ENCODE measurements around the gene FNDC10.

FNDC10 gene

DNA sequence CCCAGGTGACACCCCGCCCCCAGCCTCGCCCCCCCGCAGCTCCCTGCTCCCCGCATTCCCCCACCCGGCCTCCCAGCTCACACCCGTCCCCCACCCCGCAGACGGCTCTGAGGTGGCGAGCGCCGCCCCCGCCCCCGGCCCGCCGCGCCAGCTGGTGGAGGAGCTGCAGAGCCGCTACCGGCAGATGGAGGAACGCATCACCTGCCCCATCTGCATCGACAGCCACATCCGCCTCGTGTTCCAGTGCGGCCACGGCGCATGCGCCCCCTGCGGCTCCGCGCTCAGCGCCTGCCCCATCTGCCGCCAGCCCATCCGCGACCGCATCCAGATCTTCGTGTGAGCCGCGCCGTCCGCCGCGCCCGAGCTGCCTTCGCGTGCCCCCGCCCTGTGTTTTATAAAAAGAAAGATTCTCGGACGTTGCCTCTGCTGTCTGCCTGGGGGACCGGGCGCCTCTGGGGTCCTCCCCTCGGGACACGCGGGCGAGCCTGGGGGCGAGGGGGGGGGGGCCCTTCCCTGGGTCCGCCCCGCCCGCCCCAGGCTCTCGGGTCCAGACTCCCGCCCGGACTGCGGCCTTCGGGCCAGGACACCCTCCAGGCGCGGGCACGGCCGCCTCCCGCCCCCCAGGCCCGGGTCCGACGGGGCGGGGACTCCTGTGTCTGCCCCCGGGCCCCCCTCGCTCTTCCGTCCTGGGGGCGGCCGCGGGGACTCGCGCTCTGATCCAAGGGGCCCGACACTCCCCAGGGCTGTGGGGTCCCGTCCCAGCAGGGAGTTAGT, 30.4 kb upstream of the FNDC10 start:
- Histone ChIP-seq H3K4me1 (no peaks in the 10 kb centered on the region), H2AFZ (no peak overlapping the region), H3K4me3 (ENCODE audit: low read depth, low read length) (peak overlapping the region; percentile 16), H3K27ac (no peak overlapping the region), H3K9me3 (ENCODE audit: control insufficient read depth, low read length) (no peaks in the 10 kb centered on the region), H3K36me3 (ENCODE audit: control insufficient read depth, insufficient read depth, low read length) (no peaks in the 10 kb centered on the region), H3K9ac (no peak overlapping the region), H3K79me2 (no peaks in the 10 kb centered on the region), H3K4me2 (ENCODE audit: low read length) (no peak overlapping the region), H3K27me3 (ENCODE audit: control insufficient read depth, insufficient read depth, low read length) (no peaks in the 10 kb centered on the region)
- TF ChIP-seq, protein P1, sequence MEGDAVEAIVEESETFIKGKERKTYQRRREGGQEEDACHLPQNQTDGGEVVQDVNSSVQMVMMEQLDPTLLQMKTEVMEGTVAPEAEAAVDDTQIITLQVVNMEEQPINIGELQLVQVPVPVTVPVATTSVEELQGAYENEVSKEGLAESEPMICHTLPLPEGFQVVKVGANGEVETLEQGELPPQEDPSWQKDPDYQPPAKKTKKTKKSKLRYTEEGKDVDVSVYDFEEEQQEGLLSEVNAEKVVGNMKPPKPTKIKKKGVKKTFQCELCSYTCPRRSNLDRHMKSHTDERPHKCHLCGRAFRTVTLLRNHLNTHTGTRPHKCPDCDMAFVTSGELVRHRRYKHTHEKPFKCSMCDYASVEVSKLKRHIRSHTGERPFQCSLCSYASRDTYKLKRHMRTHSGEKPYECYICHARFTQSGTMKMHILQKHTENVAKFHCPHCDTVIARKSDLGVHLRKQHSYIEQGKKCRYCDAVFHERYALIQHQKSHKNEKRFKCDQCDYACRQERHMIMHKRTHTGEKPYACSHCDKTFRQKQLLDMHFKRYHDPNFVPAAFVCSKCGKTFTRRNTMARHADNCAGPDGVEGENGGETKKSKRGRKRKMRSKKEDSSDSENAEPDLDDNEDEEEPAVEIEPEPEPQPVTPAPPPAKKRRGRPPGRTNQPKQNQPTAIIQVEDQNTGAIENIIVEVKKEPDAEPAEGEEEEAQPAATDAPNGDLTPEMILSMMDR (IDR thresholded peaks at IDR 0.05): no peak

DNA sequence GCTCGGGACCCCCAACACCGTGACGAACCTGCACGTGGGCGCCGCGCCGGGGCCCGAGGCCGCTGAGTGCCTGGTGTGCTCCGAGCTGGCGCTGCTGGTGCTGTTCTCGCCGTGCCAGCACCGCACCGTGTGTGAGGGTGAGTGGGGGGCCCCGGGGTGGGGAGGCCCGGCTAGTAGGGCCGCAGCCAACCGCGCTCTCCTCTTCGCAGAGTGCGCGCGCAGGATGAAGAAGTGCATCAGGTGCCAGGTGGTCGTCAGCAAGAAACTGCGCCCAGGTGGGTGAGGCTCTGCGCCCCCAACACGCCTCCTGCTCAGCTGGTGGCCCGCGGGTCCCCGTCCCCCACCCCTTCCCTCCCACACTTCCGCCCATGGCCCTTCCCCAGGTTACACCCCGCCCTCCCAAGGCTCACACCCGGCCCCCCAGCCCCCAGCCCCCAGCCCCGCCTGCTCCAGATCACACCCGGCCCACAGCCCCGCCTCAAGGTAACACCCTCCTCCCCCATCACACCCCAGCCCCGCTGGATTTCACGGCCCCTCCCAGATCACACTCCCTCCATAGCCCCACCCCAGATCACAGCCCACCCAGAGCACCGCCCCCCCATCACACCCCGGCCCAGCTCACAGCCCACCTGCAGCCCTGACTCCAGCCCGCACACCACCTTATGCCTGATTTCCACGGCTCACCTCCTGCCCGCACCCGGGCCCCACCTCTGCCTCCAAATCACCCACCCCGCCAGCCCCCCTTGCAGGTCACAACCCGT, 29.7 kb upstream of the FNDC10 start:
- TF ChIP-seq, protein P1 (IDR thresholded peaks at IDR 0.05): no peak
- Histone ChIP-seq H3K4me2 (ENCODE audit: low read length) (no peak overlapping the region), H2AFZ (no peak overlapping the region), H3K36me3 (ENCODE audit: control insufficient read depth, insufficient read depth, low read length) (no peaks in the 10 kb centered on the region), H3K27me3 (ENCODE audit: control insufficient read depth, insufficient read depth, low read length) (no peaks in the 10 kb centered on the region), H3K79me2 (no peaks in the 10 kb centered on the region), H3K9ac (no peak overlapping the region), H3K4me1 (no peaks in the 10 kb centered on the region), H3K9me3 (ENCODE audit: control insufficient read depth, low read length) (no peaks in the 10 kb centered on the region), H3K4me3 (ENCODE audit: low read depth, low read length) (no peak overlapping the region), H3K27ac (no peak overlapping the region)

DNA sequence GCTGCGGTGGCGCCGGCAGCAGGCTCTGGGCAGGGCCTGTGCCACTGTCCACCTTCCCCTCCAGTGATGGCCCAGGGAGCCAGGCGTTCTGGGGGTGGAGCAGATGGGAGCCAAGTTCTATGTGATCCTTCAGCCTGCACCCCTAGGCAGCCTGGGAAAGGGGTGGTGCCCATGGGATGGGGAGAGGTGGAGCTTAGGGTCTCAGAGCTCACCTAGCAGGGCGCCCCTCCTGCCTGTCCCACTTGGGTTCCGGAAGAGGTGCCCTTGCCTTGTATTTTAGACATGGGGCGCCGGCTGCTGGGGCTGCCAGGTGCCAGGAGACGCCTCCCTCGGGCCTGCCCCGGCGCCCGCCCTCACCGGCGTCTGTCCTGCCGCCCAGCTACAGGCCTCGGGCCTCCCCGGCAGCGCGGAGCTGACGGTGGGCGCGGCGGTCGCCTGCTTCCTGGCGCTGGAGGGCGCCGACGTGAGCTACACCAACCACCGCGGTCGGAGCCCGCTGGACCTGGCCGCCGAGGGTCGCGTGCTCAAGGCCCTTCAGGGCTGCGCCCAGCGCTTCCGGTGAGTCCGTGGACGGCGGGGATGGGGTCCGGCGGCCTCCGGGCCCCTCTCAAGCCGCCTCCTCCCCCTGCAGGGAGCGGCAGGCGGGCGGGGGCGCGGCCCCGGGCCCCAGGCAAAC, 29.0 kb upstream of the FNDC10 start:
- H3K9me3 ChIP-seq (ENCODE audit: control insufficient read depth, low read length): no peaks in the 10 kb centered on the region
- H3K4me1 ChIP-seq: no peaks in the 10 kb centered on the region
- no peaks in the 10 kb centered on the region for H3K36me3 ChIP-seq (ENCODE audit: control insufficient read depth, insufficient read depth, low read length)
- no peaks in the 10 kb centered on the region for H3K79me2 ChIP-seq
- TF ChIP-seq, protein P1 (IDR thresholded peaks at IDR 0.05): no peak
- H3K4me3 ChIP-seq (ENCODE audit: low read depth, low read length): no peak overlapping the region
- H3K27me3 ChIP-seq (ENCODE audit: control insufficient read depth, insufficient read depth, low read length): no peaks in the 10 kb centered on the region
- H3K9ac ChIP-seq: no peak overlapping the region
- no peak overlapping the region for H2AFZ ChIP-seq
- no peak overlapping the region for H3K27ac ChIP-seq
- no peak overlapping the region for H3K4me2 ChIP-seq (ENCODE audit: low read length)

DNA sequence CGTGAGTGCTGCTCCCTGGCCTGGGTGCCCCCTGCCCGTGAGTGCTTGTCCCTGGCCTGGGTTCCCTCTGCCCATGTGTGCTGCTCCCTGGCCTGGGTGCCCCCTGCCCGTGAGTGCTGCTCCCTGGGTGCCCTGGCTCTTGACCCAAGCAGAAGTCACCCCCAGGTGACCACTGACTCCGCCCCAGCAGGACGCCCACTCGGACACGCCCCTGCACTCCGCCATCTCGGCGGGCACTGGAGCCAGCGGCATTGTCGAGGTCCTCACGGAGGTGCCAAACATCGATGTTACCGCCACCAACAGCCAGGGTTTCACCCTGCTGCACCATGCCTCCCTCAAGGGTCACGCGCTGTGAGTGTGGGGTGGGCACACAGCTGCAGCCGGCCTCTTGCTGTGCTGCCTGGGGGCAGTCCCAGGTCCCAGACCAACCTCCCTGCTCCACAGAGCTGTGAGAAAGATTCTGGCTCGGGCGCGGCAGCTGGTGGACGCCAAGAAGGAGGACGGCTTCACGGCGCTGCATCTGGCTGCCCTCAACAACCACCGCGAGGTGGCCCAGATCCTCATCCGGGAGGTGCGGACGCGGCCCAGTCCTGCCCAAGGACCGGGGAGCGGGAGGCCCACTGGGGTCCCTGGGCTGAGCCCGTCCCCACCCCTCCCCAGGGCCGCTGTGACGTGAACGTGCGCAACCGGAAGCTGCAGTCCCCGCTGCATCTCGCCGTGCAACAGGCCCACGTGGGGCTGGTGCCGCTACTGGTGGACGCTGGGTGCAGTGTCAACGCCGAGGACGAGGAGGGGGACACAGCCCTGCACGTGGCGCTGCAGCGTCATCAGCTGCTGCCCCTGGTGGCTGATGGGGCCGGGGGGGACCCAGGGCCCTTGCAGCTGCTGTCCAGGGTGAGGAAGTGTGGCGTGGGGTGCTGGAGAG, 28.2 kb upstream of the FNDC10 start:
- Histone ChIP-seq H3K27ac (no peak overlapping the region), H3K79me2 (no peaks in the 10 kb centered on the region), H3K27me3 (ENCODE audit: control insufficient read depth, insufficient read depth, low read length) (no peaks in the 10 kb centered on the region), H3K4me3 (ENCODE audit: low read depth, low read length) (no peak overlapping the region), H2AFZ (no peak overlapping the region), H3K36me3 (ENCODE audit: control insufficient read depth, insufficient read depth, low read length) (no peaks in the 10 kb centered on the region), H3K9ac (no peak overlapping the region), H3K4me1 (no peaks in the 10 kb centered on the region), H3K4me2 (ENCODE audit: low read length) (no peak overlapping the region), H3K9me3 (ENCODE audit: control insufficient read depth, low read length) (no peaks in the 10 kb centered on the region)
- TF ChIP-seq, protein P1 (IDR thresholded peaks at IDR 0.05): no peak

Data from parathyroid adenoma (tissue), 2 donors.